ENCODE data around the gene SDR39U1. TPM values are rescaled to one million over a fixed set of nuclear protein-coding genes. Genes with fewer than 3 reads are reported as not detected.

The SDR39U1 gene
- total RNA-seq, 4 donors from 2014 or later, result 16.1 to 36.0 (median 20.4) TPM

- Histone ChIP-seq H3K27ac (no peak overlapping the region), H3K36me3 (peaks cover 7 to 17% (median 9%) of the 10 kb centered on the region in 3 donors), H3K4me1 (peaks cover 26 to 75% (median 45%) of the 10 kb centered on the region in 3 donors), H3K27me3 (no peaks in the 10 kb centered on the region), H3K4me3 (no peak overlapping the region), H3K9me3 (no peaks in the 10 kb centered on the region)
- intact Hi-C loops (cut with DNase I), result no loop called here
- WGBS, 2 donors, result 88 to 90% methylated on average over 10 to 11 of the region's 18 CpGs
- TF ChIP-seq, protein P1, sequence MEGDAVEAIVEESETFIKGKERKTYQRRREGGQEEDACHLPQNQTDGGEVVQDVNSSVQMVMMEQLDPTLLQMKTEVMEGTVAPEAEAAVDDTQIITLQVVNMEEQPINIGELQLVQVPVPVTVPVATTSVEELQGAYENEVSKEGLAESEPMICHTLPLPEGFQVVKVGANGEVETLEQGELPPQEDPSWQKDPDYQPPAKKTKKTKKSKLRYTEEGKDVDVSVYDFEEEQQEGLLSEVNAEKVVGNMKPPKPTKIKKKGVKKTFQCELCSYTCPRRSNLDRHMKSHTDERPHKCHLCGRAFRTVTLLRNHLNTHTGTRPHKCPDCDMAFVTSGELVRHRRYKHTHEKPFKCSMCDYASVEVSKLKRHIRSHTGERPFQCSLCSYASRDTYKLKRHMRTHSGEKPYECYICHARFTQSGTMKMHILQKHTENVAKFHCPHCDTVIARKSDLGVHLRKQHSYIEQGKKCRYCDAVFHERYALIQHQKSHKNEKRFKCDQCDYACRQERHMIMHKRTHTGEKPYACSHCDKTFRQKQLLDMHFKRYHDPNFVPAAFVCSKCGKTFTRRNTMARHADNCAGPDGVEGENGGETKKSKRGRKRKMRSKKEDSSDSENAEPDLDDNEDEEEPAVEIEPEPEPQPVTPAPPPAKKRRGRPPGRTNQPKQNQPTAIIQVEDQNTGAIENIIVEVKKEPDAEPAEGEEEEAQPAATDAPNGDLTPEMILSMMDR (IDR thresholded peaks at IDR 0.05), result no peak
- no peak for TF ChIP-seq POLR2A (IDR thresholded peaks at IDR 0.05)
- DNase-seq, result no peak
Observed at GRCh38 chr14:24427537-24428508, 14.8 kb downstream of the SDR39U1 start.

DNA sequence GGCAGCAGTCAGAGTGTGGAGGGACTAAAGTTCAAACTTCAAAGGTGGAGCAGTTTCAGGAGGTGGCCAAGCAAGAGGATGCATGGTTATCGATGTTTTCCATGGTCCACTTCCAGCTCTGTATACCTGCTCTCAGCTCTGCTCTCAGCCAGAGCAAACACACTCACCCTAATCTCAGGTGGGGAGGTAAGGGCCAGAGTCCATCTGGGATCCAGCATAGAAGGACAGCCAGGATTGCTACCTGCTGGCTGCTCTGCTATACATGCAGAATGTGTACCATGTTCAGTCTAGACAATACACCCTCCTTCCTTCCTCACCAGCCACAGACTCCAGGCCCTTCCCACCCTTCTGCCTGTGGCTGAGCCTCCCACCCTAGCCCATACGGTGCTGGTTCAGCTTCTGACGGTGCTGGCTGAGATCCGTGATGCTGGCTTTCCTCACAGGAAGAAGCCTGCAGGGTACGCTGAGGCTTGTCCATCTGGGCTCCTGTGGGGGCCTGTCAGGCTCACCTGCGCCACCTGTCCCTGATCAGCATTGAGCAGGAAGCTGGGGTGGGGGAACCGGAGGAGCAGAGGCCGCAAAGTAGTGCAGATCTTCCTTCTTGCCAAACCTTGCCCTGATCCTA lies 15.6 kb downstream of the SDR39U1 start:
- peaks cover 21 to 67% (median 37%) of the 10 kb centered on the region in 3 donors for H3K4me1 ChIP-seq
- no peaks in the 10 kb centered on the region for H3K9me3 ChIP-seq
- no peaks in the 10 kb centered on the region for H3K27me3 ChIP-seq
- peaks cover 0 to 9% (median 1%) of the 10 kb centered on the region in 3 donors for H3K36me3 ChIP-seq
- H3K27ac ChIP-seq, result peak overlapping the region in 1 of 4 donors; percentile 48
- intact Hi-C loops (cut with DNase I), result no loop called here
- no peak for TF ChIP-seq POLR2A (IDR thresholded peaks at IDR 0.05)
- TF ChIP-seq, protein P1 (IDR thresholded peaks at IDR 0.05), result peak in 1 of 6 experiments; percentile 23
- DNase-seq, result no peak
- H3K4me3 ChIP-seq, result no peak overlapping the region
- 30 to 42% methylated on average over 4 of the region's 8 CpGs for WGBS, 2 donors

DNA sequence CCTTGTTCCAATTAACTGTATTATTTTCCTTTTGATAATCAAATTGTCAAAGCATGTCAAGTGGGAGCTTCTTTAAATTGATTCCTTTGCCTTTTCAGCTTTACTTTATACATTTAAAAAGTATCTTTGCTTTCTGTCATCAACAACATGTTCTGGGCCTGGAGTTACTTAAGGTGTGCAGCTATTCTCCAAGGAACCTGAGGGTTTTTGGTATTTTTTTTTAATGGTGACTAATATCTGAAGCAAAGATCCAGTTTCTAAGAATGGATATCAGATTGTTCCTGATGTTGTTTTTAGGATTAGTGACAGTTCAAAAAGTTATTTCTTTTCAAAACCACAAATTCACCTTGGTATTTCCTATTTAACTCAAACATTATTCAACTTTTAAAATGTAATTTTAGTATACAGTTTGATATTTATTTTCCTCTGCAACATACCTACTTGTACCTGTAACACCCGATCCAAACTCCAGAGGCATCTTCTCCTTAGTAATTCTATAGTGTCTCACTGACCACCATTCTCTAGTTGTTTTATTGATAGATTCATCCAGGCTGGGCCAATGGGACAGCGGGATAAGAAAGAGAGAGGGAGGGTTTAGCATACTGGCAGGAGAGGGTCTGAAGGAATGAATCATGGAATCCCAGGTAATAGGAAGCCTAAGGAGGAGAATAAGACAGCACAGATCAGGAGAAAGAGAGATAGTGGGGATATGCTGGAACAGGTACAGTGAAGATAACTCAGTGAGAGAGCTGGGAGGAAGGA lies 16.2 kb downstream of the SDR39U1 start:
- intact Hi-C loops (cut with DNase I), result no loop called here
- no peaks in the 10 kb centered on the region for H3K9me3 ChIP-seq
- no peak for TF ChIP-seq POLR2A (IDR thresholded peaks at IDR 0.05)
- TF ChIP-seq, protein P1 (IDR thresholded peaks at IDR 0.05), result no peak
- H3K4me3 ChIP-seq, result no peak overlapping the region
- no peak for DNase-seq
- 42 to 70% methylated on average over 2 of the region's 2 CpGs for WGBS, 2 donors
- H3K4me1 ChIP-seq, result peaks cover 14 to 60% (median 30%) of the 10 kb centered on the region in 3 donors
- no peaks in the 10 kb centered on the region for H3K27me3 ChIP-seq
- peak overlapping the region in 1 of 4 donors; percentile 71 for H3K27ac ChIP-seq
- H3K36me3 ChIP-seq, result peaks cover 0 to 2% (median 0%) of the 10 kb centered on the region in 3 donors

DNA sequence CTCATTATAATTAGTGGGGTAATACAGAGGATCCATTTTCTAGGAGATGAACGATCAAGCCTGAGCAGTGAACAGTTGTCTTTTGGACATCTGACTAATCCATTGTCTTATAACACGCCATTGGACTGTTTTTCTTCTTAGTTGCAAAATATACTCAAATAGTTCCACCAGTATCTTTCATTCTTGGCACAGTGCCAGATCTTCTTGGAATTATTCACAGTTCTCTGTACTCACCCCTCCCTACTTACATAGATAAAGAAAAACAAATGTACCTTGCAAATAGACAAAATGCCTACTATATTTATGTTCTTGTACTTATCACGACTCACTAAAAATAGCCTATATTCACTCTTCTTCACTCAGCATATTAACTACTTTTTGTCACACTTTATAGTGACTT lies 16.9 kb downstream of the SDR39U1 start:
- H3K4me1 ChIP-seq, result peaks cover 8 to 54% (median 25%) of the 10 kb centered on the region in 3 donors
- no peaks in the 10 kb centered on the region for H3K9me3 ChIP-seq
- intact Hi-C loops (cut with DNase I), result no loop called here
- TF ChIP-seq, protein P1 (IDR thresholded peaks at IDR 0.05), result no peak
- no peak for TF ChIP-seq POLR2A (IDR thresholded peaks at IDR 0.05)
- 15 to 23% methylated on average over 3 of the region's 3 CpGs for WGBS, 2 donors
- peak overlapping the region in 3 of 4 donors; percentile 3 to 71 (median 40) for H3K27ac ChIP-seq
- no peaks in the 10 kb centered on the region for H3K36me3 ChIP-seq
- no peaks in the 10 kb centered on the region for H3K27me3 ChIP-seq
- DNase-seq, result no peak
- H3K4me3 ChIP-seq, result no peak overlapping the region

Data from esophagus squamous epithelium (tissue), 5 donors.